ENCODE results near the gene RAB24. TPM values are rescaled to one million over a fixed set of nuclear protein-coding genes. Genes with fewer than 3 reads are reported as not detected.

Gene RAB24
- total and polyA plus RNA-seq, 2 of the 4 experiments (the other 2 are of a cell fraction), result 18.5 to 60.8 TPM

DNA sequence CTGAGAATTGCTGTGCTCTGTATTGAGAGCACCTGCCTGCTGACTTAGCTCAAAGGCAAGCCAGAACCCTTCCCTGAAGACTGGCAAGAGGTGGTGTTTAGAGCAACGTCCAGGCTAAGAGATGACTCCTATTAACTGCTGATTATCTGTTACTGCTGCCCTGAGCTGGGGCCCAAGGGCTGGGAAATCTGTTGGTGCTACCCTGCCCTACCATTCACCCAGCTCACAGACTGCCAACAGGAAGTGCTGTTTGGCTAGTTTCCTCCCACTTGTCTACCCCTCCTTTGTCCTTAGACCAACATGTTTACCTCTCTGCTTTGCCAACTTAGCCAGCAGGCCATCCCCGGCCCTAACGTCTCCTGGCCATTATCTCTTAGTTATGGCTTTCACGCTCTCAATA is 6.9 kb downstream of the RAB24 start:
- Histone ChIP-seq H3K4me2 (ENCODE audit: low read depth, low read length) (no peak overlapping the region), H3K18ac (ENCODE audit: low read depth, low read length) (no peak overlapping the region), H4K8ac (ENCODE audit: low read depth in 2 of 2, low read length in 2 of 2) (no peak overlapping the region), H3K9me1 (ENCODE audit: insufficient read depth, low read length) (0 out of 2 replicates have a peak, but pooled peaks cover under 1% of the 10 kb centered on the region), H3K79me1 (ENCODE audit: low read depth in 1 of 2, low read length in 2 of 2) (peaks cover 5 to 26% of the 10 kb centered on the region in 2 experiments), H3K4ac (ENCODE audit: low read depth, low read length) (no peak overlapping the region), H3K4me1 (ENCODE audit: control insufficient read depth, insufficient read depth, low read length) (peaks cover 5% of the 10 kb centered on the region; the same call in 1 of the 2 replicates), H3K27me3 (ENCODE audit: control insufficient read depth, insufficient read depth, low read length) (no peaks in the 10 kb centered on the region), H2BK5ac (ENCODE audit: low read depth, low read length, poor library complexity, severe bottlenecking) (no peak overlapping the region), H2AFZ (replicated peaks; ENCODE audit: low read length, poor library complexity) (no peak overlapping the region), H2BK120ac (ENCODE audit: low read depth, low read length) (no peak overlapping the region), H3K4me3 (ENCODE audit: insufficient read depth, low read depth, low read length) (no peak overlapping the region), H3K9me3 (ENCODE audit: control insufficient read depth, insufficient read depth, low read length) (no peaks in the 10 kb centered on the region), H2AK5ac (ENCODE audit: low read depth, low read length) (no peak overlapping the region), H4K5ac (ENCODE audit: low read depth, low read length) (no peak overlapping the region), H4K91ac (ENCODE audit: insufficient read depth, low read depth, low read length) (no peak overlapping the region), H3K27ac (ENCODE audit: insufficient read depth, low read length) (no peak overlapping the region), H3K23ac (ENCODE audit: low read depth, low read length) (no peak overlapping the region), H3K36me3 (ENCODE audit: control insufficient read depth, insufficient read depth, low read length) (peaks cover 50% of the 10 kb centered on the region), H2BK20ac (ENCODE audit: low read depth, low read length) (no peak overlapping the region), H2AK9ac (replicated peaks; ENCODE audit: low read depth, low read length, poor library complexity) (no peak overlapping the region), H2BK15ac (ENCODE audit: low read depth, low read length) (no peak overlapping the region), H3K14ac (replicated peaks; ENCODE audit: low read depth, low read length) (no peak overlapping the region), H3K56ac (ENCODE audit: extremely low read depth, insufficient read depth, low read length) (no peak overlapping the region), H3K9ac (ENCODE audit: low read depth, low read length) (no peak overlapping the region), H4K20me1 (ENCODE audit: insufficient read depth, low read length) (no peaks in the 10 kb centered on the region)
- in situ Hi-C loops (cut with MboI; ENCODE audit: low sequenced_read_pairs), result no loop called here
- CTCF ChIA-PET, result interaction anchor here (1.4 to 2.6 kb wide), 2 partner anchors 12 to 13 kb away, joined by 3 to 8 read pairs; no protein-coding TSS in a partner anchor
- no TSS peak for BruUV-seq (replicated peaks)
- no peak for DNase-seq
- ATAC-seq (ENCODE audit: low read depth), result no peak
- no peak for TF ChIP-seq BHLHE40 (IDR thresholded peaks at IDR 0.05; ENCODE audit: low read depth, low read length)
- TF ChIP-seq CHD1 (IDR thresholded peaks at IDR 0.05; ENCODE audit: low read depth, low read length), result no peak
- TF ChIP-seq RFX5 (IDR thresholded peaks at IDR 0.05; ENCODE audit: low read depth, low read length), result no peak
- TF ChIP-seq FOS (IDR thresholded peaks at IDR 0.05; ENCODE audit: low read depth, low read length), result no peak
- TF ChIP-seq RAD21 (IDR thresholded peaks at IDR 0.05; ENCODE audit: low read length), result no peak
- no peak for TF ChIP-seq MAZ (IDR thresholded peaks at IDR 0.05; ENCODE audit: borderline replicate concordance, low read depth, low read length)
- TF ChIP-seq CEBPB (IDR thresholded peaks at IDR 0.05; ENCODE audit: low read depth, low read length), result no peak
- 67% methylated on average over 1 of the region's 4 CpGs; no CpG with 5 or more reads in 1 of the 2 experiments for WGBS, 2 experiments (ENCODE audit: extremely low coverage in 2 of 2, insufficient read length in 1 of 2)
- dilution Hi-C loops (cut with HindIII; ENCODE audit: low sequenced_read_pairs, unreplicated experiment), result no loop called here
- POLR2A ChIA-PET (ENCODE audit: unreplicated experiment), result no interaction called here
- intact Hi-C loops (cut with micrococcal nuclease), result no loop called here
